C4-2B (cell line): ENCODE results near the gene ARRB1.

ENCODE experiments used
- H3K27ac ChIP-seq: fragments of 450-650 bp; 2 replicates; pipeline ENCODE4 v1.5.1; 2017
- CTCF ChIP-seq: fragments of 450-650 bp; conservative IDR thresholded peaks from 2 replicates; pipeline ENCODE4 v1.5.1; 2017; ENCODE audit warnings: mild to moderate bottlenecking
- ZFX ChIP-seq: fragments of 450-650 bp; IDR thresholded peaks from 2 replicates; pipeline ENCODE4 v1.6.1; 2017

Gene ARRB1

GRCh38 chr11:75388386-75389275 lies 37.2 kb upstream of the ARRB1 start:
- TF ChIP-seq CTCF (peak; percentile 95), ZFX (no peak)
- H3K27ac ChIP-seq = no peak overlapping the region

GRCh38 chr11:75387736-75388294 lies 36.4 kb upstream of the ARRB1 start:
- H3K27ac ChIP-seq = no peak overlapping the region
- TF ChIP-seq ZFX = no peak
- no peak for TF ChIP-seq CTCF

GRCh38 chr11:75386942-75387630 lies 35.6 kb upstream of the ARRB1 start:
- TF ChIP-seq ZFX (no peak), CTCF (no peak)

GRCh38 chr11:75384438-75385080 lies 33.1 kb upstream of the ARRB1 start:
- no peak overlapping the region for H3K27ac ChIP-seq
- no peak for TF ChIP-seq ZFX
- peak; percentile 99 for TF ChIP-seq CTCF

More at GRCh38 chr11:75386942-75387630, 35.6 kb upstream of the ARRB1 start:
- H3K27ac ChIP-seq = no peak overlapping the region

- TF ChIP-seq CTCF (no peak), ZFX (no peak)
- H3K27ac ChIP-seq = no peak overlapping the region
Measured at GRCh38 chr11:75383246-75383645, 31.8 kb upstream of the ARRB1 start.

- no peak for TF ChIP-seq CTCF
- TF ChIP-seq ZFX = no peak
- H3K27ac ChIP-seq = no peak overlapping the region
Measured at GRCh38 chr11:75380716-75381420, 29.4 kb upstream of the ARRB1 start.
